Trophoblast cell (in vitro differentiated cells and primary cell): ENCODE results near the gene LRP2.

ENCODE experiments used
- DNase-seq, 2 donors: peaks; one replicate each; pipeline ENCODE4 v3.0.0-alpha.2; 2016
- H2AFZ ChIP-seq: 2 replicates; pipeline ENCODE4 v1.6.1; 2013; ENCODE audit warnings: low read length, moderate library complexity, mild to moderate bottlenecking; ENCODE audit not compliant: insufficient read depth, poor library complexity
- H2AK5ac ChIP-seq: 2 replicates; pipeline ENCODE4 v1.6.1; 2013; ENCODE audit warnings: mild to moderate bottlenecking, low read length
- H2BK120ac ChIP-seq: 2 replicates; pipeline ENCODE4 v1.6.1; 2013; ENCODE audit warnings: low read length, mild to moderate bottlenecking, moderate library complexity; ENCODE audit not compliant: insufficient read depth, poor library complexity
- H2BK12ac ChIP-seq: 2 replicates; pipeline ENCODE4 v1.6.1; 2013; ENCODE audit warnings: mild to moderate bottlenecking, low read length, moderate library complexity
- H2BK5ac ChIP-seq: 2 replicates; pipeline ENCODE4 v1.6.1; 2013; ENCODE audit warnings: low read length, low read depth, moderate library complexity, mild to moderate bottlenecking; ENCODE audit not compliant: poor library complexity
- H3K14ac ChIP-seq: 2 replicates; pipeline ENCODE4 v1.6.1; 2013; ENCODE audit warnings: mild to moderate bottlenecking, low read length
- H3K18ac ChIP-seq: 2 replicates; pipeline ENCODE4 v1.6.1; 2013; ENCODE audit warnings: mild to moderate bottlenecking, low read length
- H3K23ac ChIP-seq: 2 replicates; pipeline ENCODE4 v1.6.1; 2013; ENCODE audit warnings: low read length
- H3K27ac ChIP-seq: 2 replicates; pipeline ENCODE4 v1.5.1; 2013; ENCODE audit warnings: low read depth, mild to moderate bottlenecking, inconsistent platforms, low read length, moderate library complexity
- H3K27me3 ChIP-seq: 2 replicates; pipeline ENCODE4 v1.6.1; 2013; ENCODE audit warnings: inconsistent platforms, mild to moderate bottlenecking, low read length, moderate library complexity; ENCODE audit not compliant: insufficient read depth
- H3K36me3 ChIP-seq, 2 experiments: 1 replicate in 1 of 2; 2 replicates in 1 of 2; pipeline ENCODE4 v1.6.1; 2013; ENCODE audit warnings: low read length in 2 of 2, mild to moderate bottlenecking in 2 of 2, moderate library complexity in 1 of 2; ENCODE audit not compliant: insufficient read depth in 2 of 2, control insufficient read depth in 1 of 2
- H3K4ac ChIP-seq: 2 replicates; pipeline ENCODE4 v1.6.1; 2013; ENCODE audit warnings: low read depth, mild to moderate bottlenecking, low read length, moderate library complexity
- H3K4me1 ChIP-seq, 2 experiments: 1 replicate in 1 of 2; 2 replicates in 1 of 2; pipeline ENCODE4 v1.6.1; 2013; ENCODE audit warnings: low read length in 2 of 2, mild to moderate bottlenecking in 2 of 2, moderate library complexity in 1 of 2; ENCODE audit not compliant: insufficient read depth in 2 of 2, control insufficient read depth in 1 of 2
- H3K4me2 ChIP-seq: 2 replicates; pipeline ENCODE4 v1.6.1; 2013; ENCODE audit warnings: inconsistent platforms, mild to moderate bottlenecking, low read length, moderate library complexity
- H3K4me3 ChIP-seq: 2 replicates; pipeline ENCODE4 v1.5.1; 2013; ENCODE audit warnings: mild to moderate bottlenecking, low read depth, low read length, inconsistent platforms
- H3K79me1 ChIP-seq: one replicate; pipeline ENCODE4 v1.6.1; 2013; ENCODE audit warnings: low read length
- H3K79me2 ChIP-seq: 2 replicates; pipeline ENCODE4 v1.6.1; 2013; ENCODE audit warnings: low read length, mild to moderate bottlenecking; ENCODE audit not compliant: control insufficient read depth, insufficient read depth, poor library complexity
- H3K9ac ChIP-seq: 2 replicates; pipeline ENCODE4 v1.6.1; 2013; ENCODE audit warnings: mild to moderate bottlenecking, low read length
- H3K9me3 ChIP-seq: 2 replicates; pipeline ENCODE4 v1.6.1; 2013; ENCODE audit warnings: low read depth, mild to moderate bottlenecking, control low read depth, inconsistent platforms, low read length; ENCODE audit not compliant: insufficient read depth
- H4K12ac ChIP-seq: 2 replicates; pipeline ENCODE4 v1.6.1; 2013; ENCODE audit warnings: low read depth, mild to moderate bottlenecking, low read length, moderate library complexity
- H4K8ac ChIP-seq: 2 replicates; pipeline ENCODE4 v1.6.1; 2013; ENCODE audit warnings: low read depth, mild to moderate bottlenecking, low read length, moderate library complexity
- H4K91ac ChIP-seq: one replicate; pipeline ENCODE4 v1.6.1; 2013; ENCODE audit warnings: low read depth, mild to moderate bottlenecking, low read length, moderate library complexity
- WGBS: extraction: QIAGEN DNeasy Blood & Tissue Kit; methylation state at CpG from one replicate; pipeline ENCODE4 v1.1.7; 2013; ENCODE audit warnings: missing lambda C conversion rate; ENCODE audit not compliant: insufficient read length, insufficient coverage; ENCODE audit errors: extremely low coverage; 5-methylcytosine and 5-hydroxymethylcytosine counted together

The LRP2 gene

DNA sequence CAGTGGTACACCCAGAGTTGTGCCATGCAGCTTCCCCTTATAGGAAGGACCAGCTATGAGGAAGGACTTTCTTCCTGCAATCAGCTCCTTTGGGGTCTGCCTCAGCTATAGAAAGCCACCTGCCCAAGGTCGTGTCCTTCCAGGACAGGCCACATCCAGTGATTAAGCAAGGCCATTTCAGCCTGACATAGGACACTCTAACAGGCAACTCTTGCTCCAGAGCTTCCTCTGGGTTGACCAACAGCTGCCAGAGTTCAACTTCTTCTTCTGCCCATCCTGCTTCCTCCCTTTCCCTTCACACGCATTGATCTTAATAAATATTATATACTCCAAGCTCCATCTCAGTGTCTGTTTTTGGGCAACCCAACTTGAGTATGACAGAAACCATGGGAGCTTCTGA lies 12.8 kb downstream of the LRP2 start:
- WGBS: no CpG with 5 or more reads among the region's 2 CpGs
- H3K27ac ChIP-seq: no peak overlapping the region
- no peak overlapping the region for H4K91ac ChIP-seq
- no peak overlapping the region for H2BK5ac ChIP-seq
- H3K9ac ChIP-seq: no peak overlapping the region
- H2BK12ac ChIP-seq: no peak overlapping the region
- H3K9me3 ChIP-seq: no peaks in the 10 kb centered on the region
- no peak overlapping the region for H4K8ac ChIP-seq
- no peak for DNase-seq
- H3K4me1 ChIP-seq: no peaks in the 10 kb centered on the region
- no peak overlapping the region for H3K14ac ChIP-seq
- H2AK5ac ChIP-seq: no peak overlapping the region
- no peaks in the 10 kb centered on the region for H3K79me2 ChIP-seq
- H3K18ac ChIP-seq: no peak overlapping the region
- no peak overlapping the region for H3K4ac ChIP-seq
- no peak overlapping the region for H2AFZ ChIP-seq
- H3K27me3 ChIP-seq: no peaks in the 10 kb centered on the region
- H3K23ac ChIP-seq: no peak overlapping the region
- no peak overlapping the region for H3K4me3 ChIP-seq
- no peaks in the 10 kb centered on the region for H3K79me1 ChIP-seq
- H3K4me2 ChIP-seq: no peak overlapping the region
- no peaks in the 10 kb centered on the region for H3K36me3 ChIP-seq
- no peak overlapping the region for H2BK120ac ChIP-seq
- H4K12ac ChIP-seq: no peak overlapping the region

DNA sequence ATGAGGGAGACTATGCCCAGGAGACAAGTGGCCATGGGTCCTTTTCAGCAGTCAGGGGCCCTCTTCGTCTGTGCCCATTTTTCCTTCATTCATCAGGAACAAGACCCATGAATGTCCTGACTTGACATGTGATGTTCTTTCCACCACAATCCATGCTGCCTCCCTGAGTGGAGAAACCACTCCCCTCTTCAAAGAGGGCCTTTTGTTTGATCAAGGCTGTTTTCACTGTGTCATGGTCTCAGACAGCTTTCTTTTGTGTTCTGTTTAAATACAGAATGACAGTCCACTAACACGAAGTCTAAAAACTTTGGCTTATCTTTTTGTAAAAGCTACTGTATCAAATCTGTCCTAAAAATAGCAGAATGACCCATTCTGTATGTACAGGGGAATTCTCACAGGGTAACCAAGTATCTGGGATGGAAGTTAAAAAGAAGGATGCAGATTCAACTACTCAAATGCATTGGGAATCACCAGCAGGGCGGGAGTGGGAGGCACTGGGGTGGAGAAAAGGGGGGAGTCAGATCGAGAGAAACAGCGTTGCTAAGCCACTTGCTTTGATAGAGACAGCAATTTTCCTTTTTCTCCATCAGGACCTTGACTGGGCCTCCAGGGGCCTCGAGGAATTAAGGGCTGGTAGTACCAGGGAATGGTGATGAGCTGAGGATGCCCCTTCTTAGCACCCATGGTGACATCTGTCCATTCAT lies 13.9 kb downstream of the LRP2 start:
- Histone ChIP-seq H4K12ac (no peak overlapping the region), H4K91ac (no peak overlapping the region), H2BK5ac (no peak overlapping the region), H3K18ac (no peak overlapping the region), H2BK12ac (no peak overlapping the region), H2BK120ac (no peak overlapping the region), H3K36me3 (no peaks in the 10 kb centered on the region), H3K23ac (no peak overlapping the region), H3K9me3 (no peaks in the 10 kb centered on the region), H3K79me1 (no peaks in the 10 kb centered on the region), H3K27ac (no peak overlapping the region), H3K4me1 (no peaks in the 10 kb centered on the region), H2AFZ (no peak overlapping the region), H3K4me3 (no peak overlapping the region), H3K14ac (no peak overlapping the region), H3K27me3 (no peaks in the 10 kb centered on the region), H2AK5ac (no peak overlapping the region), H3K4ac (no peak overlapping the region), H3K4me2 (no peak overlapping the region), H4K8ac (no peak overlapping the region), H3K79me2 (no peaks in the 10 kb centered on the region), H3K9ac (no peak overlapping the region)
- no CpG with 5 or more reads among the region's 6 CpGs for WGBS
- no peak for DNase-seq

DNA sequence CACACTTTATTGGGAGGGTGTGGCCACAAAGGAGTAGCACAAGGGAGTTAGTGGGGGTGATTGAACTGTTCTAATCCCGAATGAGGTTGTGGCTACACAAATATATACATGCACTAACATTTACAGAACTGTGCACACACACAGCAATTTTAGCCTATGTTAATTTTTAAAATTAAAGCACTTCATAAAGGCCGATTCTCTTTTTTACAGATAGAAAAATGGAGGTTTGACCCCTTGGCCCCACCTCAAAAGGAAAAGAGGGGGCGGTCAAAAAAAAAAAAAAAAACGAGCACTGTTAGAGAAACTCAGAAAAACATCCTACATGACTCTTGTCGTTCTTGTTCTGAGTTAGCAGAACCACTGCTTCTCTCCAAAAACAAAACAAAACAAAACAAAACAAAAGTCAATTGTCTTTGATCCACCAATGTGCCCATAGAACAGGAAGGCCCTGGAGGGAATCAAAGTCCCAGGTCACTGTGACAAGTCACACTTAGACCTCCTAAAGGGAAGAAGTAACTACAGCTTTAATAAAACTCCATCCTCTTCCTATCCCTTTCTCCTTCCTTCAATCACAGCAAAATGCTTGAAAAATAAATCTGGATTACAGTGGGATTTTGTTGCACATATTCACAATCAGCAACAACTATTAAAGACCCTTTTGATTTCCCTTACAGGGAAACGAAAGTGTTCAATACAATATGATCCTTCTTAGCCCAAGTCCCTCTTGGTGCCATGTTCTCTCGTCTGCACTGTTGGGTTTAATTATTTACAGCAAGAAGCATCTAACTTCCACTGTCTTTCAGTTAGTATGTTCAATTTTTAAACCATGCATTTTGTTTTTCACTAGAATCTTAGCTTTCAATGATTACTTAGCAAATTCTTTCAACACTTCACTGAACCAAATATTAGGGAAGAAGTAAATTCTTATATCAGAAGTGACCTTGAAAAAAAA lies 16.6 kb downstream of the LRP2 start:
- Histone ChIP-seq H3K79me2 (no peaks in the 10 kb centered on the region), H3K79me1 (no peaks in the 10 kb centered on the region), H3K4me2 (no peak overlapping the region), H3K27me3 (no peaks in the 10 kb centered on the region), H3K27ac (no peak overlapping the region), H4K12ac (no peak overlapping the region), H2AK5ac (no peak overlapping the region), H3K4me3 (no peak overlapping the region), H3K18ac (no peak overlapping the region), H3K4me1 (no peaks in the 10 kb centered on the region), H3K36me3 (no peaks in the 10 kb centered on the region), H3K9me3 (no peaks in the 10 kb centered on the region), H2BK120ac (no peak overlapping the region), H2BK12ac (no peak overlapping the region), H4K91ac (no peak overlapping the region), H4K8ac (no peak overlapping the region), H3K9ac (no peak overlapping the region), H2BK5ac (no peak overlapping the region), H2AFZ (no peak overlapping the region), H3K23ac (no peak overlapping the region), H3K14ac (no peak overlapping the region), H3K4ac (no peak overlapping the region)
- no CpG with 5 or more reads among the region's 7 CpGs for WGBS
- no peak for DNase-seq

DNA sequence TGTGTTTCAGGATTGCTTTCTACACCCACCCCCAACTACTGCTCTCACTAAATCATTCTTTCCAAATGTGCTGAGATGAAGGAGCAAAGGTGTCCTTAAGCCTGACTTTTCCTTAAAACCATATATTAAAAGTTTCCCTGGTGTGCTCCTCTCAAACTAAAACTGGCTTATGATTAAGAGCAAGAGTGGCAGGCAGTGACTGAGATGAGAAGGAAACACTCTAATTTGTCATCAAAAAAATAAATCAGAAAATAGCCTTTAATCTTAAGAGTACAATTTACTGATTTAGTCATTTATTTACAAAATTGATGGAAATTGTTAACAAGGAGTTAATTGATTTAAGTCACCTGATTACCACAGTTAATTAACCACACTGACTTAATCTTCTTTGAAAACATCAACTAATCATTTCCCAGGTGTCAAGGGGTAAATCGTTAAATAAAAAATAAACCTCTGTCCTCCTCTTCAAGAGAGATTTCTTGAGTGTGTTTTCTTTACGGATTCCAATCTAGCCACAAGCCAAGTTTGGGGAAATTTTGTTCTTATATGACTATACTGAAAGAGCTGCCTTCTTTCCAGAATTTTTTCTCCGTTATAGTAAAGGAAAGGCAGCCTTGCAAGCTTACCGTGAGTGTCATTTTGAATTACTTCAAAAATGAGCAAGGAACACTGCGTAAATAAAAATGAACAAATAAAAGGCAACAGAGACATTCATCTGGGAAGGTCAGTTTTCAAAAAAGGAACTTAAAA lies 17.4 kb downstream of the LRP2 start:
- H3K27ac ChIP-seq: no peak overlapping the region
- H3K79me1 ChIP-seq: no peaks in the 10 kb centered on the region
- DNase-seq: no peak
- no peaks in the 10 kb centered on the region for H3K4me1 ChIP-seq
- no peak overlapping the region for H4K91ac ChIP-seq
- no peak overlapping the region for H3K14ac ChIP-seq
- H3K4ac ChIP-seq: no peak overlapping the region
- no peaks in the 10 kb centered on the region for H3K36me3 ChIP-seq
- H2BK12ac ChIP-seq: no peak overlapping the region
- no peak overlapping the region for H4K8ac ChIP-seq
- no peak overlapping the region for H2BK120ac ChIP-seq
- no peak overlapping the region for H3K4me2 ChIP-seq
- H2BK5ac ChIP-seq: no peak overlapping the region
- no peak overlapping the region for H3K23ac ChIP-seq
- no peak overlapping the region for H3K9ac ChIP-seq
- no peak overlapping the region for H3K18ac ChIP-seq
- H3K79me2 ChIP-seq: no peaks in the 10 kb centered on the region
- H4K12ac ChIP-seq: no peak overlapping the region
- H2AFZ ChIP-seq: no peak overlapping the region
- H3K27me3 ChIP-seq: no peaks in the 10 kb centered on the region
- H3K4me3 ChIP-seq: no peak overlapping the region
- no CpG with 5 or more reads among the region's 5 CpGs for WGBS
- H3K9me3 ChIP-seq: no peaks in the 10 kb centered on the region
- no peak overlapping the region for H2AK5ac ChIP-seq
